Kidney epithelial cell (primary cell): ENCODE measurements around the gene CASKIN2. TPM values are rescaled to one million over a fixed set of nuclear protein-coding genes. Genes with fewer than 3 reads are reported as not detected.

ENCODE experiments used
- DNase-seq: peaks from one replicate; pipeline ENCODE4 v3.0.0-alpha.2; 2010; ENCODE audit warnings: low read depth
- H3K27me3 ChIP-seq: 2 replicates; pipeline ENCODE4 v1.6.0; 2011; ENCODE audit warnings: low read length; ENCODE audit not compliant: control insufficient read depth, insufficient read depth
- H3K36me3 ChIP-seq: 2 replicates; pipeline ENCODE4 v1.5.1; 2011; ENCODE audit warnings: low read length; ENCODE audit not compliant: control insufficient read depth, insufficient read depth
- H3K4me3 ChIP-seq: 2 replicates; pipeline ENCODE4 v1.5.1; 2011; ENCODE audit warnings: low read depth, mild to moderate bottlenecking, control low read depth, low read length
- total RNA-seq: library from RNA; depleted of rRNA; stranded (reverse); fragments of >200 nt; gene quantifications from 2 replicates; pipeline ENCODE4 v1.2.3, GENCODE V29; 2015
- TF ChIP-seq, protein P1 (sequence below): IDR thresholded peaks from 2 replicates; pipeline ENCODE4 v1.5.1; 2011; ENCODE audit warnings: mild to moderate bottlenecking, moderate library complexity, low read length, control low read depth, inconsistent platforms; ENCODE audit not compliant: insufficient read depth, poor library complexity, severe bottlenecking

The CASKIN2 gene
- total RNA-seq, 1 donor from 2014 or later: 14.7 TPM

DNA sequence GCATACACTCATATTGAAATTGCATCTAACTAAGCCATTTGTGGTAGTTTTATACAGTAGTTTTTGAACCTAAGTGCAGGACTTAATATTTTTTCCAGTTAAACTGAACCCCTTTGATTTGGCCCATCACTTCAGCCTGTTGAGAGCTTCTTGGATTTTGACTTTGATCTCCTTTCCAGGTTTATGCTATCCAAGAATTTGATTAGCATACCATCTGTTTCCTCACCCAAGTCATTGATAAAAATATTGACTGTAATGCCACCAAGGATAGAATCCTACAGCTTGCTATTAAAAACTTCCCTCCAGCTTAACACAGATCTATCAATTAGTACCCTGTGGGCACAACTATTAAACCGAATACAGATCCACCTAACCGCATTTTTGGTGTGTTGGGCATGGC lies 51.7 kb downstream of the CASKIN2 start:
- no peak overlapping the region for H3K4me3 ChIP-seq
- no peak for DNase-seq
- no peaks in the 10 kb centered on the region for H3K36me3 ChIP-seq
- no peaks in the 10 kb centered on the region for H3K27me3 ChIP-seq
- TF ChIP-seq, protein P1, sequence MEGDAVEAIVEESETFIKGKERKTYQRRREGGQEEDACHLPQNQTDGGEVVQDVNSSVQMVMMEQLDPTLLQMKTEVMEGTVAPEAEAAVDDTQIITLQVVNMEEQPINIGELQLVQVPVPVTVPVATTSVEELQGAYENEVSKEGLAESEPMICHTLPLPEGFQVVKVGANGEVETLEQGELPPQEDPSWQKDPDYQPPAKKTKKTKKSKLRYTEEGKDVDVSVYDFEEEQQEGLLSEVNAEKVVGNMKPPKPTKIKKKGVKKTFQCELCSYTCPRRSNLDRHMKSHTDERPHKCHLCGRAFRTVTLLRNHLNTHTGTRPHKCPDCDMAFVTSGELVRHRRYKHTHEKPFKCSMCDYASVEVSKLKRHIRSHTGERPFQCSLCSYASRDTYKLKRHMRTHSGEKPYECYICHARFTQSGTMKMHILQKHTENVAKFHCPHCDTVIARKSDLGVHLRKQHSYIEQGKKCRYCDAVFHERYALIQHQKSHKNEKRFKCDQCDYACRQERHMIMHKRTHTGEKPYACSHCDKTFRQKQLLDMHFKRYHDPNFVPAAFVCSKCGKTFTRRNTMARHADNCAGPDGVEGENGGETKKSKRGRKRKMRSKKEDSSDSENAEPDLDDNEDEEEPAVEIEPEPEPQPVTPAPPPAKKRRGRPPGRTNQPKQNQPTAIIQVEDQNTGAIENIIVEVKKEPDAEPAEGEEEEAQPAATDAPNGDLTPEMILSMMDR: no peak

DNA sequence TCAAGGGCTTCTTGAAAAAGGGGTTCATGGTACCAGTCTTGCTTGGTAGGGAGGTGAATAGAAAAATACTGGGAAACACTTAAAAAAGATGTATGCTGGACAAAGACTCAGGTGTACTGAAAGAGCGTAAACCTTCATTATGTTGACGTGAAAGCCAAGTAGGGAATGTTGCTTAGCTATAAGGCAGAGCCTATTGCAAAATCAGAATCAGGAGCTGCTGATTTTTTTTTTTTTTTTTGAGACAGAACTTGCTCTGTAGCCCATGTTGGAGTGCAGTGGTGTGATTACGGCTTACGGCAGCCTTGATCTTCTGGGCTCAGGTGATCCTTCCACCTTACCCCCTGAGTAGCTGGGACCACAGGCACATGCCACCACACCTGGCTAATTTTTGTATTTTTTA lies 55.0 kb downstream of the CASKIN2 start:
- no peak for DNase-seq
- no peak overlapping the region for H3K4me3 ChIP-seq
- TF ChIP-seq, protein P1: no peak
- H3K36me3 ChIP-seq: no peaks in the 10 kb centered on the region
- H3K27me3 ChIP-seq: no peaks in the 10 kb centered on the region

DNA sequence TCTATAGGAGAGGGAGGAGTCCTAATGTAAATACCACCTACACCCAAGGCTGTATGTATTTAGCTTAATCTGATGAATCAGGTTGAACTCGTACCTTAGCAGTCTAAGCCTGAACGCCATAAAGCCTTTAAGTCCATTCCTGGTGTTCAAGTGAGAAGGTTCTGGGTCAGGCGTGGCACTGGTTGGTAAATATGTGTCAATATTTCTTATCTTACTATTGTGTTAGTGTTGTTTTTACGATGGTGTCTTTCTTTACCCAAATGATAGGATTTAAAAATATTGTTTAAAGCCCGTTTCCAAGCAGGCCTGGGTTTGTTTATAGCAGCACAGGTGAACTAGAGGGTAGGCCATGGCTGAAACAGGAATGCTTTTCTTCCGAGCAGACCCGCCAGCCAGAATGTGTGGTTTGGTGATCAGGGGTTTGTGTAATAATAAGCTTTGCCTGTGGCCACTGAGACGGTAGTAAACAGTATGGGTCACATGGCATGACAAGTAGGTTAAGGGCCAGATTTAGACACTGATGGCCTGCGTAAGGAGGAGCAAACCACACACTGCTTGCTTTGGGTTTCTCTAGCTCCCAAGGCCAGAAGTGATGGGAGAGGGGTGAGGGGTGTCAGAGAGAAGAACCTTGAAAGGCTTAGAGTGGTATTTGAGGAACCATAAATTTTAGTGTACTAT lies 55.6 kb downstream of the CASKIN2 start:
- TF ChIP-seq, protein P1: no peak
- no peak overlapping the region for H3K4me3 ChIP-seq
- DNase-seq: no peak
- H3K27me3 ChIP-seq: no peaks in the 10 kb centered on the region
- no peaks in the 10 kb centered on the region for H3K36me3 ChIP-seq

DNA sequence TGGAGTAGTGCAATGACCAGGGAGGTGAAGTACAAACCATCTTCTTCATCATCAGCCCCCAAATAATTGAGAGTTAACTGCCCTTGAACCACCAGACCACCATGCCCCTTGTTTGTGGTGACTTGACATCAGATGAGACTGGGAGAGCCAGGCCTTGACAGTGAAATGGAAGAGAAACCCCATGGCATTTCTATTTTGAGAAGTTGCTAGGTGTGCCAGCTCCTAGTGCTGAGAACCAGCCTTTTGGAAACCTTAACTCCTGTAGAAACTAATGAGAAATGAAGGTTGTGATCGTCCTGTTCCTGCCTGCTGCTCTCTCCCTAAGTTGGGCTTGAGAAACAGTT lies 56.1 kb downstream of the CASKIN2 start:
- Histone ChIP-seq H3K4me3 (no peak overlapping the region), H3K27me3 (no peaks in the 10 kb centered on the region), H3K36me3 (no peaks in the 10 kb centered on the region)
- DNase-seq: no peak
- TF ChIP-seq, protein P1: no peak

DNA sequence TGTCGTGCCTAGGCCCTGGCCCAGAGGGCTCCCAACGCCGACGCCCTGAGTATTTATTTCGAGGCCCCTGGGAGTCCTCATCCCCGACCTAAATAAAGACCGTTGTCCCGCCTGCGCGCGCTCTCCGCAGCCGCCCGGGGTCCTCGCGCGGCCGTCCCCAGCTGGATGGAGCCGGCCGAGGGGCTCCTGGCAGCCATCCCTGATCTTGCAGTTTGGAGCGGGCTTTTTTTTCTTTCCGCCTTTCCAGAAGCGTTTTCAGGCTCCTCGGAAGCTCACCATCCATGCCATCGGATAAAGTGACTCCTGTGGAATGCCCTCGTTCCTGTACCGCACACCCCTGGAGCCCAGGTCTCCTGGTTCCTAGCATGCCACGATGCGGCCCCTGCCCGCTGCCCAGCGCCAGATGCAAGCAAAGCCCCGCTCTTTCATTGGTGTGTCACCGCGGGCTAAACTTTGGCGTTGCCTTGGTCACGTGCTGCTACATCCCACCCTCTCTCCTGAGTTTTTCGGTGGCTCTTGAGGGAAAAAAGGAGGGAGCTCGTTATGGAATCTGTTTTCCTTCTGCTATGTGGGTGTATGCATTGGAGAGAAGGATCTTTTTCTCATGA lies 58.2 kb downstream of the CASKIN2 start:
- Histone ChIP-seq H3K4me3 (peak overlapping the region; percentile 76), H3K36me3 (no peaks in the 10 kb centered on the region), H3K27me3 (no peaks in the 10 kb centered on the region)
- DNase-seq: no peak
- TF ChIP-seq, protein P1: no peak
